Sigmoid colon (tissue), 7 donors: ENCODE data around the gene KCTD15. TPM values are rescaled to one million over a fixed set of nuclear protein-coding genes. Genes with fewer than 3 reads are reported as not detected.

Source experiments
- DNase-seq: peaks from one replicate; pipeline ENCODE4 v3.0.0-alpha.2; 2019
- H3K27ac ChIP-seq, 4 donors: fragments of 200-600 bp; sonication (generic); one replicate each; pipeline ENCODE4 v1.5.1; 2016 to 2019; ENCODE audit warnings: mild to moderate bottlenecking in 1 of 4
- H3K27me3 ChIP-seq, 3 donors: fragments of 200-600 bp; sonication (generic); one replicate each; pipeline ENCODE4 v1.5.1; 2019; ENCODE audit warnings: mild to moderate bottlenecking in 1 of 3
- H3K36me3 ChIP-seq, 4 donors: fragments of 200-600 bp; sonication (generic); one replicate each; pipeline ENCODE4 v1.5.1; 2016 to 2019
- H3K4me1 ChIP-seq, 4 donors: fragments of 200-600 bp; sonication (generic); one replicate each; pipeline ENCODE4 v1.5.1; 2017 to 2019
- H3K4me3 ChIP-seq, 4 donors: fragments of 200-600 bp; sonication (generic); one replicate each; pipeline ENCODE4 v1.5.1; 2017 to 2019; ENCODE audit warnings: mild to moderate bottlenecking in 2 of 4, moderate library complexity in 1 of 4
- H3K9me3 ChIP-seq, 4 donors: fragments of 200-600 bp in 3 of 4; sonication (generic) in 3 of 4; one replicate each; pipeline versions ENCODE4 v1.5.1 to v1.6.1; 2013 to 2019
- CTCF ChIP-seq, 4 experiments: fragments of 450-650 bp in 3 of 4; fragments of 200-600 bp in 1 of 4; IDR thresholded peaks; one replicate each; pipeline ENCODE4 v1.5.1; 2016 to 2019; ENCODE audit warnings: antibody characterized with exemption in 4 of 4, mild to moderate bottlenecking in 3 of 4, moderate library complexity in 2 of 4
- EP300 ChIP-seq, 4 donors: sonication (generic); formaldehyde crosslinking; IDR thresholded peaks; one replicate each; pipeline ENCODE4 v1.6.1; 2017; ENCODE audit warnings: antibody characterized with exemption in 4 of 4
- POLR2A ChIP-seq, 2 donors: fragments of 450-650 bp; IDR thresholded peaks; one replicate each; pipeline ENCODE4 v1.6.1; 2016; ENCODE audit warnings: antibody characterized with exemption in 2 of 2, mild to moderate bottlenecking in 2 of 2, moderate library complexity in 2 of 2
- POLR2AphosphoS5 ChIP-seq, 4 donors: sonication (generic); formaldehyde crosslinking; IDR thresholded peaks; one replicate each; pipeline ENCODE4 v1.6.1; 2017; ENCODE audit warnings: antibody characterized with exemption in 4 of 4
- WGBS, 2 donors: extraction: QIAGEN DNeasy Blood & Tissue Kit; methylation state at CpG; one replicate each; pipeline ENCODE4 v1.1.7; 2013; 5-methylcytosine and 5-hydroxymethylcytosine counted together
- intact Hi-C: fragments of 100-400 bp; cut with DNase I; formaldehyde crosslinking; loops from one replicate; pipeline ENCODE4 v1.15.1; 2023
- polyA plus RNA-seq, 3 donors: library from polyadenylated mRNA; stranded (reverse); fragments of 200-250 nt; gene quantifications; one replicate each; pipeline ENCODE4 v1.2.3, GENCODE V29; 2013
- total RNA-seq, 4 donors: library from RNA; depleted of rRNA; stranded (reverse); fragments of >200 nt; gene quantifications; one replicate each; pipeline ENCODE4 v1.1.0, GENCODE V29; 2016
- donor health status: healthy with polysubstance abuse.
- donor health status: Bipolar disorder and iron deficiency.
- donor health status: healthy.

The KCTD15 gene
- total RNA-seq: 100 to 1,000 TPM in 1 of 4 donors, 10 to 100 TPM in 3; 52.8 to 132 (median 75.8) TPM
- polyA plus RNA-seq: 10 to 100 TPM in 1 of 3 donors, 1 to 10 TPM in 2; 3.0 to 13.9 (median 4.2) TPM

GRCh38 chr19:33796164-33796875 is at the start of gene KCTD15:
Gene KCTD15, plus strand, starts transcription at chr19:33796870. Its CDS starts 3,585 bp downstream, at chr19:33800455.
- Histone ChIP-seq H3K9me3 (no peaks in the 10 kb centered on the region), H3K36me3 (peaks cover 0 to 8% (median 5%) of the 10 kb centered on the region in 4 donors), H3K4me1 (peaks cover 0 to 38% (median 32%) of the 10 kb centered on the region in 4 donors), H3K27ac (peak within 1 kb of the TSS; percentile 94 to 97 (median 96)), H3K4me3 (peak within 1 kb of the TSS; percentile 55 to 95 (median 89)), H3K27me3 (no peaks in the 10 kb centered on the region)
- 1% methylated on average over 87 to 92 of the region's 92 CpGs for WGBS, 2 donors
- TF ChIP-seq CTCF (IDR thresholded peaks at IDR 0.05) (no peak), POLR2AphosphoS5 (IDR thresholded peaks at IDR 0.05) (no peak), EP300 (IDR thresholded peaks at IDR 0.05) (no peak), POLR2A (IDR thresholded peaks at IDR 0.05) (no peak)
- no peak for DNase-seq
- intact Hi-C loops: loop anchor here (2.0 to 5.0 kb wide), 2 partner anchors 351 to 376 kb away; partner anchors contain the start of gene LSM14A

GRCh38 chr19:33747273-33747672 is 49.4 kb upstream of the KCTD15 start:
- no peak for DNase-seq
- no peaks in the 10 kb centered on the region for H3K9me3 ChIP-seq
- H3K27ac ChIP-seq: no peak overlapping the region
- H3K27me3 ChIP-seq: peaks cover 0 to 23% (median 0%) of the 10 kb centered on the region in 3 donors
- no peak overlapping the region for H3K4me3 ChIP-seq
- WGBS, 2 donors: 46 to 51% methylated on average over 4 of the region's 4 CpGs
- H3K4me1 ChIP-seq: no peaks in the 10 kb centered on the region
- intact Hi-C loops: no loop called here
- no peak for TF ChIP-seq POLR2A (IDR thresholded peaks at IDR 0.05)
- TF ChIP-seq CTCF (IDR thresholded peaks at IDR 0.05): no peak
- no peak for TF ChIP-seq POLR2AphosphoS5 (IDR thresholded peaks at IDR 0.05)
- no peak for TF ChIP-seq EP300 (IDR thresholded peaks at IDR 0.05)
- no peaks in the 10 kb centered on the region for H3K36me3 ChIP-seq

GRCh38 chr19:33748231-33748630 is 48.4 kb upstream of the KCTD15 start:
- Histone ChIP-seq H3K27ac (no peak overlapping the region), H3K27me3 (peaks cover 0 to 27% (median 0%) of the 10 kb centered on the region in 3 donors), H3K9me3 (no peaks in the 10 kb centered on the region), H3K4me3 (no peak overlapping the region), H3K4me1 (no peaks in the 10 kb centered on the region), H3K36me3 (no peaks in the 10 kb centered on the region)
- WGBS, 2 donors: 92 to 94% methylated on average over 8 of the region's 8 CpGs
- intact Hi-C loops: no loop called here
- no peak for DNase-seq
- TF ChIP-seq POLR2AphosphoS5 (IDR thresholded peaks at IDR 0.05) (no peak), EP300 (IDR thresholded peaks at IDR 0.05) (no peak), CTCF (IDR thresholded peaks at IDR 0.05) (no peak), POLR2A (IDR thresholded peaks at IDR 0.05) (no peak)

GRCh38 chr19:33749016-33749415 is 47.7 kb upstream of the KCTD15 start:
- no peak overlapping the region for H3K27ac ChIP-seq
- intact Hi-C loops: no loop called here
- no peaks in the 10 kb centered on the region for H3K9me3 ChIP-seq
- DNase-seq: no peak
- H3K4me3 ChIP-seq: no peak overlapping the region
- no peaks in the 10 kb centered on the region for H3K4me1 ChIP-seq
- 51 to 75% methylated on average over 3 of the region's 3 CpGs for WGBS, 2 donors
- H3K36me3 ChIP-seq: no peaks in the 10 kb centered on the region
- TF ChIP-seq POLR2A (IDR thresholded peaks at IDR 0.05) (no peak), POLR2AphosphoS5 (IDR thresholded peaks at IDR 0.05) (no peak), EP300 (IDR thresholded peaks at IDR 0.05) (no peak), CTCF (IDR thresholded peaks at IDR 0.05) (no peak)
- peaks cover 0 to 27% (median 0%) of the 10 kb centered on the region in 3 donors for H3K27me3 ChIP-seq
